ENCODE results near the gene NOL4L. TPM values are rescaled to one million over a fixed set of nuclear protein-coding genes. Genes with fewer than 3 reads are reported as not detected.
A peak's percentile ranks its signal among the peaks of the same experiment; 100 is the strongest.

NOL4L gene
- total RNA-seq, 6 experiments from 2014 or later, result 12.0 to 16.3 (median 13.2) TPM

- Mint-ChIP-seq H3K4me1 (ENCODE audit: low read depth) (peaks cover 12% of the 10 kb centered on the region), H3K4me3 (no peak overlapping the region), H3K27ac (no peak overlapping the region), H3K36me3 (ENCODE audit: low read depth) (peaks cover 4% of the 10 kb centered on the region; the same call in 1 of the 2 replicates), H3K27me3 (ENCODE audit: insufficient read depth) (peaks cover 9% of the 10 kb centered on the region), H3K9me3 (no peaks in the 10 kb centered on the region)
- no peak for DNase-seq
- no peak for TF ChIP-seq CTCF (IDR thresholded peaks at IDR 0.05)
Measured at GRCh38 chr20:32455901-32456701, 129.0 kb downstream of the NOL4L start.

GRCh38 chr20:32455171-32455900 lies 129.8 kb downstream of the NOL4L start:
- Mint-ChIP-seq H3K27me3 (ENCODE audit: insufficient read depth) (peaks cover 10% of the 10 kb centered on the region), H3K4me3 (no peak overlapping the region), H3K36me3 (ENCODE audit: low read depth) (peaks cover 4% of the 10 kb centered on the region; the same call in 1 of the 2 replicates), H3K27ac (no peak overlapping the region), H3K4me1 (ENCODE audit: low read depth) (peaks cover 12% of the 10 kb centered on the region), H3K9me3 (no peaks in the 10 kb centered on the region)
- no peak for TF ChIP-seq CTCF (IDR thresholded peaks at IDR 0.05)
- DNase-seq, result no peak

- Mint-ChIP-seq H3K4me1 (ENCODE audit: low read depth) (peaks cover 12% of the 10 kb centered on the region), H3K36me3 (ENCODE audit: low read depth) (peaks cover 4% of the 10 kb centered on the region; the same call in 1 of the 2 replicates), H3K27me3 (ENCODE audit: insufficient read depth) (peaks cover 10% of the 10 kb centered on the region), H3K4me3 (no peak overlapping the region), H3K9me3 (no peaks in the 10 kb centered on the region), H3K27ac (no peak overlapping the region)
- TF ChIP-seq CTCF (IDR thresholded peaks at IDR 0.05), result no peak
- DNase-seq, result no peak
Measured at GRCh38 chr20:32454164-32455145, 130.7 kb downstream of the NOL4L start.

- Mint-ChIP-seq H3K9me3 (no peaks in the 10 kb centered on the region), H3K36me3 (ENCODE audit: low read depth) (peaks cover 4% of the 10 kb centered on the region; the same call in 1 of the 2 replicates), H3K4me3 (no peak overlapping the region), H3K4me1 (ENCODE audit: low read depth) (peaks cover 11% of the 10 kb centered on the region), H3K27me3 (ENCODE audit: insufficient read depth) (peaks cover 10% of the 10 kb centered on the region), H3K27ac (0 out of 2 replicates have a peak overlapping the region, but pooled peaks have one; percentile 38)
- TF ChIP-seq CTCF (IDR thresholded peaks at IDR 0.05), result no peak
- DNase-seq, result no peak
Measured at GRCh38 chr20:32453467-32454163, 131.5 kb downstream of the NOL4L start.

Measured in HFFc6 (cell line).